GM18505 (cell line): ENCODE measurements around the gene CACNA2D2.

ENCODE experiments used
- ATAC-seq: cut with Tn5 transposase; IDR thresholded peaks from one replicate; pipeline ENCODE4 v1.9.1; 2021; ENCODE audit not compliant: unreplicated experiment
- POLR2A ChIP-seq: IDR thresholded peaks from 4 replicates; pipeline ENCODE4 v1.6.1; 2011; ENCODE audit warnings: borderline replicate concordance; ENCODE audit not compliant: insufficient read depth, insufficient read length; ENCODE audit errors: extremely low read depth

Gene CACNA2D2

DNA sequence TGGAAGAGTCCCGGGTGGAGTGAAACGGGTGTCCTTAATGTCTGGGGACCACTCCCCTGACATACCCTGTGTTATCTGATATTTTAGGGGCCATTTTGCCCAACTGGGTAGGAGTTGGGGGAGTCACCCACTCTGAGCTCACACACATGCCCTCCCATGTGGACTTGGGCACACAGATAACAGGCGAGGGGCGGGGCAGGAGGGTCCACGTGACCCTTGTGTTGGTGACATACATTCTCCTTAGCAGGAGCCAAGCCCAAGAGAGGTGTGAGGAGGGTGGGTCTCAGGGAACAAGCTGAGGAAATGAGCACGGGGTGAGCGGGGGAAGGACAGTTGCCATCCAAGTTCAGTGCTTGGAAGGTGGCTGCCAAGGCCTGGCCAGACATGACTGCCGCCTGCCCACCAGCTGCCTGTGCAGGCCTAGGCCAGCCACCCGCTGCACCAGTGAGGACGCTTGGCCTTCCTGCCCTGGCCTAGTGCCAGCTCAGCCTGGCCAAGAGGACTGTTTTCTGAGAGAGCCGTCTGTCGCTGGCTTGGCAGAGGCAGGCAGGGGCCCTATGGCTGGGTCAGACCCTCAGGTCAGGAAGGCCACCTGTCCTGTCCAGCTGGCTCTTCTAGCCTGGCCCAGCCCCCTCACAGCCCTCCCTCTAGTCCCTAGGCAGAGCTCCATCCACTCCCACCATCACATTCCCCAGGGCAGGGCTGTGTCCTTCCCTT, 112.8 kb downstream of the CACNA2D2 start:
- ATAC-seq = no peak
- no peak for TF ChIP-seq POLR2A

DNA sequence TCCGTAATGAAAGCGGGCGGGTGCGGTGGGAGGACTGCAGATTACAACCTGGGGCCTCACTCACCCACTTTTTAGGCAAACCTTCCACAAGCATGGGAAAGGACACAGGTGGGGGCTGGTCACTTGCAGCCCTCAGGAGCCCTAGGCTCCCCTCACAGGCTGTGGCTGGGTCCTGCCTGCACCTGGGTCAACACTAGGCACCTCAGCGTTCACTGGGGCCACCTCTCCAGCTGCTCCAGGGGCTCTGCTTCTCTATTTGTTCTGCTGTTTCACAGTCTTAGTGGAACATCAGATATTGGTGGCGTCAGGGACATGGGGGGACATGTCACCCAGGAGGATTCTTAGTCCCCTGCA, 114.0 kb downstream of the CACNA2D2 start:
- TF ChIP-seq POLR2A = no peak
- no peak for ATAC-seq

DNA sequence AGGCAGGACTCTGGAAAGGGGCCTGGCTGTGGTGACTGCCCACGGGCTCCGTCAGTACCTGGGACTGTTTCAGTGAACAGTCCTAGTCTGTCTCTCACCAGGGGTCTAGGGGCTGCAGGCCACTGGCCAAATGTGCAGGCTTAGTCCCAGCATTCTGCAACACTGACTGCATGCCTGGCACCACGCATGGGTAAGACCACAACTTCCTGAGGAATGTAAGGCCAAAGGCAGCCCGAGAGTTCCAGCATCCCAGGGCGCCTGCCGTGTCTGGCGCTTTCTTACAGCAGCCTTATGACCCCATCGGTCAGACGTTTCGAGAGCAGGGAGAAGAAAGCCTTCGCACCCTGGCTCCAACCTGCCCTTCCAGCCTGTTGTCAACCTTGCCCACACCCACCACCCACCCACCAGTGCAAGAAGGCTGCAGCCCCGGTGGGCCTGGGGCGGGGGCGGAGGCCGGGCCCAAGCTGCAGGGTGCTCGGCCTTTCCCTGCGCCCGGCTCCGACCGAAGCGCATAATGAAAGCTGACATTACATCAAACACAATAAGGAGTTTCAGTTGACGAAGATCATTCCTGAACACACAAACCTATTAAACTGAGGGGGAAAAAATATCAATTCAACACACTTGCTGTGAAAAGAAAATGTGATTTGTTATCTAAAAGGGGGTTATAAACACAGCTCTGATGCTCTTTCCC, 114.6 kb downstream of the CACNA2D2 start:
- TF ChIP-seq POLR2A = no peak
- ATAC-seq = no peak

DNA sequence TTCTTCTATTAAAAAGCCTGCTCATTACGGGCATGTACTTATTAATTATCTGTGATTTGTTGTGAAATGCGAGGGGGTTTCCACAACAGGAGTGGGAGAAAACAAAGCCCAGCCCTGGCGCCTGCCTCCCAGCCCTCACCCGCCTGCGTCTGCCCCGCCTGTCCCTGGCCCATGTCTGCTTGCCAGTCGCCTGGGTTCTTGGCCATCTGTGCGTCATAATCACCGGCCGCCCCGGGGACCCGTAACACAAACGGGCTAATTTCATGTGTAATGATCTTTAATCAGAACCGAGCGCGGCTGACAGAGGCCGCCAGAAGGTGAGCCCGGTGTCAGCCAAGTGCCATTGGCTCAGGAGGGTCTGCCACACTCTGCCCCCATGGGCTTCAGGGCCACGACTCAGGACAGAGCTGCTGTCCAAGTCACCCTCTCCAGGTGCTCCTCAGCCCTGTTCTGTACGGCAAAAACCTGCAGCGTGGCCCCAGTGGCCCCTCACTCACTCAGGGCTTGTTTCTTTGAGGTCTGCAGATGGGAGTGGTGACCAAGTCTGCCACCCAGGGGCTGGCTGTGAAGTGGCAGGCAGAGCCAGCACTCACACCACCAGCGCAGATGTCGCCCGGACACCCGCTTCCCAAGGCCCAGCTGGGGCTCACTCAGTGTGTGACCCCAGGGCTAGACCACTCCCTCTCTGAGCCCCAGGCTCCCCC, 115.3 kb downstream of the CACNA2D2 start:
- no peak for ATAC-seq
- TF ChIP-seq POLR2A = no peak

DNA sequence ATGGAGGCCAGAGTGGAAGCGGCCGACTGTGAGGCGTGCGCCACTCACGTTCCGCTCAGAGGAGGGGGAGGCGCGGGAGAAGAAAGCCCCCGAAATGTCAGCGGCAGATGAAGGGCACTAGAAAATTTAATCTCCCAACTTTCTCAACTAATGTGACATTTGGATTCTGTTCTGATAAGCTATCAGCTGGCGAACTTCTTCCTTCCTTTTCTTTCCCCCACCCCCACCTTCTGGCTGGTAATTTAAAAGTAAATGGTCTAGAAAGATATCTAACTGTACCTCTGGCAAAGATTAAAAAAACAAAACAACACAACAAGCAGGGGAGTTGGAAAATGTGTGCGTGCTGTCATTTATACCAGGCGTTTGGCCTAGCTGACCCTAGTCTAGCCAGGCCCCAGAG, 117.7 kb downstream of the CACNA2D2 start:
- TF ChIP-seq POLR2A = no peak
- no peak for ATAC-seq

DNA sequence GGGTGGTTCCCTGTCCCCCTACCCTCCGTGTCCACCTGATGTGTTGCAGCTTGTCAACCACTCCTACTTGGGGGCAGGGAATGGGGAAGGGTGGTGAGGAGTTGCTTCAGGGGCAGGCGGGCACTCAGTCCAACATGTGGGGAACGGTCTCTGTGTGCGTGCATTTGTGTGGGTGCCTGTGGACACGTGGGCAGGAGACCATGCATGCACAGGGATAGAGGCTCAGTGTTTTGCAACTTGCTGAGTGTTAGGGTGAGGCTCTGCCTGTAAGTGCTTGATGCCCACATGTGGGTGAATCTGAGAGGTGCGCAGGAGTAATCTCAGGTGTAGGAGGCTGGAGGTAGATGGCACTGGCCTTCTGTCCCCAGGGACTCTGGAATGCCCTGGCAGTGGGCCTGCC, 119.7 kb downstream of the CACNA2D2 start:
- no peak for TF ChIP-seq POLR2A
- ATAC-seq = no peak

DNA sequence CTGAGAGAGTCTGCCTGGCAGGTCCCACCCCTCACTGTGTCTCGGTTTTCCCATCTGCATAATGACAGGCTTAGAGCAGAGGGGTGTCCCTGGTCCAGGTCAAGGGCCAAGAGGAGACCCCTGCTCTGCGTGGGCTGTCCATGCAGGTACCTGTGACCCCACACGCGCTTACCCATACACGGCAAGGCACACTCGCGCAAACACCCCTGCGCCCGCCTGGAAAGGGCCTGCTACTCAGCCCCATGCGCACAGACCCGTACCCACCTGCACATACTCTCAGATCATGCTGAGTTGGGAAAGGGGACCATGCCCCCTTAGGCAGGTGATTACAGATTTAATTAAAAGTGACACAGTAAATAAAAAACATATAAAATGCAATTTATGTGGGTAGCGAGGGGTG, 120.7 kb downstream of the CACNA2D2 start:
- no peak for ATAC-seq
- no peak for TF ChIP-seq POLR2A

DNA sequence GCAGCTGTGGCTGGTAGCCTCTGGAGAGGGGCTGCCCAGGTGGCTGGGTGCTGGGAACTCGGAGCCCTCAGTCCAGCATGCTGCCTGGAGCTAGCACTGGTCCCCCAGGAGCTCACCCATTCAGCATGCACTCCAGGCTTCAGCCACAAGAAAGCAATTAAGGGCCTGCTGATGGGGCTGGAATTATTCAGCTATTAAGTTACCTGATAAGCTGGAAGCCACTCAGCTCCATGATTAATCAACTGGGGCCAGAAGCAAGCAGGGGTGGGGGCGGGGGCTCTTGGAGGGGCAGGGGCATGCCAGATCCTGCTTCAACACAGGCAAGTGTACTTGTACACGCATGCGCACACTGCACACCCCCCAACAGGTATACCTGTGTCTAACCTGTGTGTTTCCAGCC, 122.1 kb downstream of the CACNA2D2 start:
- TF ChIP-seq POLR2A = no peak
- ATAC-seq = no peak

DNA sequence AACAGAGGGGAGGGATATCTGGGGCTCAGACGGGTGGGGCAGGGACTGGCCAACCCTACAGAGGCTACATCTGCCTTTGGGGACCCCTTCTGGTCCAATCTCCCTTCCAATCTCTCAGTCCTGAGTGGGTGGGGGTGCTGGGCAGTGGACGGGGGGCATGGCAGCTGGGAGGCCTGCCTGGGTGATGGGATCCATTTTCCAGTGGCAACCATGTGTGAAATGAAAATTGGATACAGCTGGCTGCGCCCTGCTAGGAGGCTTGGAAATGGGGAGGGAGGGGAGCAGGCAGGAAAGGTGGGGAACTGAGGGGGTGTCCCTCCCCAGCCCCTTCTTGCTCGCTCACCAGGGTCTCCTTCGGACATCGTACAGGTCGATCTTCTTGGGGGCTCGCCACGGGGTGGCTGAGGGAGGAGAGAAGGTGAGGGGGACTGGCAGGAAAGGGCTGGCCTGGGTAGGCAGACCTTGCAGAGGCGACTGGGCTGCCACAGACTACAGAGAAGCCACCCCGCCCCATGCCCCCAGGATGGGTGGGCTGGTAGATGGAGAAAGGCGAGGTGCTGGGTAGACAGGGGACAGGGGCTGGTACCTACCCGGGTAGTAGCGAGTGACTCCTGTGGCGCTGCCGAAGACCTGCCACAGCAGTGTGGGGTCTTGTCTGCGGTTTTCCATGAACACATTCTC, 122.9 kb downstream of the CACNA2D2 start:
- ATAC-seq = no peak
- TF ChIP-seq POLR2A = no peak

DNA sequence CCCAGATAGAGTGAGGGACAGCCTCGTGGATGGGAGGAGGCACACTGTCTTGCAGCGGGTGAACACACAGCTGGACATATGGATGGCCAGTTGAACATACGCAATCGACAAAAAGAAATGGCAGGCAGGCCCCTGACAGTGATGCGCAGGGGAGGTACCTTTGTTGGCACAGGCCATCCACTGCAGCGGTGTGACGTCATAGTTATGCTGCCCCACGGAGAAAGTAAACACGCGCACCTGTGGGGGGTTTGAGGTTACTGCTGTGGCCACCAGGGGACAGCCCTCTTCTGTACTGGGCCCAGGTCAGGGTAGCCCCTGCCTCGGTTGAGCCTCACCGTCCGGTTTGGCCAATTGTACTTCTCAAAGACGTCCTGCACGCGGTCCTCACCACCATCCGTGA, 124.7 kb downstream of the CACNA2D2 start:
- ATAC-seq = no peak
- TF ChIP-seq POLR2A = no peak

DNA sequence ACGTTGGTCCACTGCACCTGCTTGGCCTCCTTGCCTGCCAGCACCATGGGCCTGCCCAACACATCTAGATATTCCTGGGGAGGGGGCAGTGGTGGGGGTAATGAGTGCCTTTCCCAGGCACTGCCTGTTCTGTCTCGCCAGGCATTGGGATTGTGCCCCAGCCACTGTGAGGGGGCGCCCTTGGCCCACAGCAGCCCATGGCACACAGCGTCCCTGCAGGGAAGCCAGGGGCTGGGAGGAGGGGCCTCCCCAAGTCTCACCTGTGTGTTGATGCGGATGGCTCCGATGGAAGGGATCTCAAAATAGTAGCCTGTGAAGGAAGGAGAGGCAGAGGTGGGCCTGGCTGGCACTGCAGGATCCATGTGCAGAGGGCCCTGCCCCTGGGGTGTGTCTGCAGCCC, 125.4 kb downstream of the CACNA2D2 start:
- ATAC-seq = no peak
- TF ChIP-seq POLR2A = no peak

DNA sequence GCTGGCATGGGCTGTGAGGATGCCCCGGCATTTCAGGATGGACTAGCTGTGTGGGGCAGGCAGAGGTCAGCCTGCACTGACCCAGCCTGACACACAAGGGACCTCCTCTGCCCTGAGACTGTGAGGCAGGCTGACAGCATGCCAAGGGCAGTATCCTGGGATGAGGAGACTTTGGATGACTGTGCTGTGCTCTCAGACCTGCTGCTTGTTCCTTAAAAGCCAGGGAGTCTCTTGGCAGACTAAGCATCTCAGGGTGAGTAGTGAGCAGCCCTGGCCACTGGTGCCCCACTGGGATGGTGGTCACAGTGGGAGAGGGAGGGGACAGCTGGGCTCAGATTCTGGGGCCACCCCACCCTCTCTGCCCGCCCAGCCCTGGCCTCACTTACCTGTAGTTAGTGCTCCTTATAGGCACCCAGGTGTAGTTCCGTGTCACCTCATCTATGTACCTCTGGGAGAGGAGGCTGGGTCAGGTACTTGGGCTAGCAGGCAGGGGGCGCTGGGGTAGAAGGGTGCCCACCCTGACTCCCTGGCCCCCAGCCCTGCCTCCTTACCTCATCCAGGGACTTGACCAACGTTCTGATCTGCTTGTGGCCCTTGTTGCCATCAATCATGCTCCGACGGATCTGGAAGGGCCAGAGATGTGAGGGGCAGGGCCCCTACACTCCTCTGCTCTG, 128.0 kb downstream of the CACNA2D2 start:
- TF ChIP-seq POLR2A = no peak
- no peak for ATAC-seq
